Eye (tissue), 1 donor: ENCODE results near the gene ZFYVE1.
"Not testable (repeated sequence)": the region's sequence is repeated elsewhere in the genome, so short reads cannot be mapped to it uniquely, and the experiment has no call there.

ENCODE experiments used
- DNase-seq: peaks from one replicate; pipeline ENCODE4 v3.0.0-alpha.2; 2015

ZFYVE1 gene

DNA sequence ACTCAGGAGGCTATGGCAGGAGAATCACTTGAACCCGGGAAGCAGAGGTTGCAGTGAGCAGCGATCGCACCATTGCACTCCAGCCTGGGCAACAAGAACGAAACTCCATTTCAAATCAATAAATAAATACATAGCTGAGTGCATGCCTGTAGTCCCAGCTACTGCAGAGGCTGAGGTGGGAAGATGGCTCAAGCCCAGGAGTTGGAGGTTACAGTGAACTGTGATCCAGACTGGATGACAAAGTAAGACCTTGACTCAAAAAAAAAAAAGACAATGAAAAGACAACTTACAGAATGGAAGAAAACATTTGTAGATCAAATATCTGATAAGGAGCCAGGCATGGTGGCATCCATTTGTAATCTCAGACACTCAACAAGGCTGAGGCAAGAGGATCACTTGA, 27.6 kb downstream of the ZFYVE1 start:
- no peak for DNase-seq

GRCh38 chr14:72998252-72998903, 28.5 kb downstream of the ZFYVE1 start:
- DNase-seq = no peak

GRCh38 chr14:72996916-72997315, 30.0 kb downstream of the ZFYVE1 start:
- no peak for DNase-seq

DNA sequence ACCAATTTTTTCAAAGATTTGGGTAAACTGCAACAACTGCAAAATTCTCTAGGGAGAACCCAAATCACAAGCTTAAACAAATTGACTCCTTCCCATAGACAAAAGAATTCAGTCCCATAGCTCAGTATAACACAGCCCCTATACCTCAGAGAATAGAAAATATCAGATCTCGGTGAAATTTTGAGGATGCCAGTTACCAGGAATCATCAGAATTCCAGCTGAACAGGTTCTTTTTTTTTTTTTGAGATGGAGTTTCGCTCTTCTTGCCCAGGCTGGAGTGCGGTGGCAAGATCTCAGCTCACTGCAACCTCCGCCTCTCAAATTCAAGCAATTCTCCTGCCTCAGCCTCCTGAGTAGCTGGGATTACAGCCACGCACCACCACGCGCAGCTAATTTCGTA, 36.7 kb downstream of the ZFYVE1 start:
- no peak for DNase-seq

DNA sequence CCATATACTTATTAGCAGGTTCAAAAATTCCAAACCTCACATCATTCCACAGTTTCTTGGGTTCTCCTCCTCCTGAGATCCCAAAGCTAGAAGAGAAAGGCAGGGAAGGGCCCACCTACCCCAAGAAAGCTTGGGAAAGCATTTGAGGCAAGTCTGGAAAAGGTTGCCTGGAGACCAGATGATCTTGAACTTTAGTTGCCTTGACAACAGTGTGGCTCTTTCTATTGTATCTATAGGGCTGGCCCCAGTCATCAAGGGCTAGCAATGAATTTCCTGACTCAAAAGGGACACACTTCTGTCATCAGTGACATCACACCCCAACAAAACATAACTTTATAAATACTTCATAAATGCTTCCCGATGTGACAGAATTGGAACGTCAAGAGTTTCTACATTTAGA, 40.0 kb downstream of the ZFYVE1 start:
- no peak for DNase-seq

DNA sequence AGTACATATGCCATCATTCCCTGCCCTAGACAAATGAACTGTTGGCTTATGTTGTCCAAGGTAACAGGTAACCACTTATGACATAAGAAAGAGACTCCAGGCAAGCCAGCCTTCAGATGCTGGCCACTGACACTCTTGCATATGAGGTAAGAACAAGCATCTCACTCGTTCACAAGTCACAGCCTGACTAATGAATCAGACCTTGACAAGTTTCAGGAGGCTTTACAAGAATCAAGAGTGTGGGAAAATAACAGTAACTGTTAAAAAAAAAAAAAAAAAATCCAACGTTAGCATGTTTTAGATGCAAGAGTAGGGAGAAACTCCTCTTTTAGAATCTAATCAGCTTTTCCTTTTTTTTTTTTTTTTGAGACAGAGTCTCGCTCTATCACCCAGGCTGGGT, 40.7 kb downstream of the ZFYVE1 start:
- DNase-seq = no peak

DNA sequence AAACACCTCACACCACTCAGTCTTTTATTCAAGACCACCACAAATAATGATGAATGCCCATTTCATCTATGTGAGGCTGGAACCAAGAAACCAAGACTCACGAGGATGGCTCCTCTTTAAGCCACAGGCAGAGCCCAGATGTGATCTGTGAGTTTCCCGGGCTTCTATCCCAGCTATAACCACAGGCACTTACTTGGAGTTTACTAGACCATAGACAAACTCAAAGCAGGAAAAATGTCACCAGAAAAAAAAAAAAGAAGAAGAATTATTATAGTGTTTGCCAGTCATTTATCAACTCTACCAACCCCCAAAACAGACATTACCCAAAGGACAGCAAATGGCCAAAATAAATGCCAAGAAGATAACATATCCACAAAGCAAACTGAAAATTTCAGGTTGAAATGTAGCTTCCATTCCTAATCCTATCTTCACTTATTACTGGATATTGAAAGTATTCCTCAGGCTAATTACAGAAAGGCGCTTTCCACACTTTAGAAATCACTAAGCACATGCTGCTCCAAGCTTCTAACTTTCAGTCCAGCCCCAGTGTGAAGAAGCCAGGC, 44.7 kb downstream of the ZFYVE1 start:
- no peak for DNase-seq

DNA sequence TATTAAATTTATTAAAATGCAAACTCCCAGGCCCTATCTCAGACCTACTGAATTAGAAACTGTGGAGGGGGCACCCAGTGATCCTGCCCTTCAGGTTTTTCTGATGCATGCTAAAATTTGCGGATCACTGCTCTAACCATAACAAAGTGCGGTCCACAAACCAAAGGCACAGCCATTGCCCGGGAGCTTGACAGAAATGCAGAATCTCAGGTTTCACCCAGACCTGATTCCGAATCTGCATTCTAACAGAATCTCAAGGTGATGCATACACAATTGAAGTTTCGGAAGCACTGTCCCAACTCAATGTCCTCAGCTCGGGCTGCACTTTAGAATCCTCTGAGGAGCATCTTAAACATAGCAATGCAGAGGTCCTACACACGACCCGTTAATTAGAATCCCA, 46.0 kb downstream of the ZFYVE1 start:
- DNase-seq = no peak

GRCh38 chr14:72978856-72979255, 48.0 kb downstream of the ZFYVE1 start:
- DNase-seq = no peak

GRCh38 chr14:72975770-72976169, 51.1 kb downstream of the ZFYVE1 start:
- DNase-seq = no peak

GRCh38 chr14:72974661-72975060, 52.2 kb downstream of the ZFYVE1 start:
- no peak for DNase-seq

- DNase-seq = no peak
Observed at GRCh38 chr14:72970824-72971434, 56.0 kb downstream of the ZFYVE1 start.

DNA sequence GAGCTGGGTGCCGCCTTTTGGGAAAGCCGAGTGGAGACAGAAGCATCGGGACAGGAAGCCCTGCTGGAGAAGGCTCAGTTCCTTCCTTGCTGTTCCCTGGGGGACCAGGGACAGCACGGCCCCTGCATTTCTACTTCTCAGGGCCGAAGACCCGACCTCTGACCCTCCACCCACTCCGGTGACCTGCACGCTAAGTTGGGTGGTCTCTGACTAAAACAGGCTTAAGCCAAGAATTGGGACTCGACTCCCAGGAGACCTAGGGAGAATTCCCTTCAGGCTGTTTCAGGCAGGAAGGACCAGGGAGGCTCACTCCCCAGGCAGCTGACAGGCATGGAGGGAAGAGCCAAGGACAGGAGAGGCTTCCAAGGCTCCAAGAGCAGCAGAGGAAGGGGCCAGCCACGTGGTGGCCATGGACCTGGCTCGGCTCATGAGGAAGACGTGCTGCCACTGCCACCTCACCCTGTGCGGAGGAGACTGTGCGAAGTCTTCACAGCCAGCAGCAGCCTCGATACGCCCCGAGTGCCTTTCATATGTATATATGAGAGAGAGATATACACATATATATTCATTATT, 56.8 kb downstream of the ZFYVE1 start:
- DNase-seq = no peak

DNA sequence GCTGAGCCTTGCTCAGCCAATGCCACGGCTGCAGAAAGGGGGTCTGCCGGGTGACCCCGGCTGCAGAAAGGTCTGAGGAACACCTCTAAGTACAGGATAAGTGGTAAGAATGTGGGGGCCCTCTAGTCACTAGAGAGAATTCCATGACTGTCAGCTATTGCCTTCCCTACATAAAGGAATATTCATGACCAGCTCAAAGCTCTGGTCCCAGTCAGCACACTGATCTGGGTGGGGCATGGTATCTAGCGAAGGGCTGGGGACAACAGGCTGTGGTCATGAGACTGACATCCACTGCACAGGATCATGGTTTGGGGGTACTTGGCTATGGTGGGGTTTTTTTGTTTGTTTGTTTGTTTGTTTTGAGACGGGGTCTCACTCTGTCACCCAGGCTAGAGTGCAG, 58.6 kb downstream of the ZFYVE1 start:
- DNase-seq = no peak

DNA sequence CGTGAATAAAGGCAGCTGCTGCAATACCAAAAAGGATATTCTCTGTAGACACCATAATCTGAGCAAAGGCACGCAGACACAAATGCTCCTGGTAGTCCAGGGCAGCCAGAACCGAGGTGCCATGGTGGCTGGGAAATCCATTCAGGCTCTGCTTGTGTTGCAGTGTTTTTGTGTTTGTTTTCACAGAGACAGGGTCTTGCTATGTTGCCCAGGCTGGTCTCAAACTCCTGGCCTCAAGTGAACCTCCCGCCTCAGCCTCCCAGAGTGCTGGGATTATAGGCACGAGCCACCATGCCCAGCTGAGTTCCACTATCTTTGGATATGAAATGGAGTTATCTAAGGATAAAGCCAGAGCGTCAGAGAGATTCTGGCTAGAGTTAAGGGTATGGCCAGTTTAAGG, 60.9 kb downstream of the ZFYVE1 start:
- DNase-seq = no peak

GRCh38 chr14:72965249-72965648, 61.7 kb downstream of the ZFYVE1 start:
- DNase-seq = no peak

- DNase-seq = peak; percentile 7
Observed at GRCh38 chr14:72962829-72963312, 64.0 kb downstream of the ZFYVE1 start.

- peak; percentile 48 for DNase-seq
Observed at GRCh38 chr14:72962336-72962754, 64.6 kb downstream of the ZFYVE1 start.

- DNase-seq = no peak
Observed at GRCh38 chr14:72961579-72962335, 65.1 kb downstream of the ZFYVE1 start.

DNA sequence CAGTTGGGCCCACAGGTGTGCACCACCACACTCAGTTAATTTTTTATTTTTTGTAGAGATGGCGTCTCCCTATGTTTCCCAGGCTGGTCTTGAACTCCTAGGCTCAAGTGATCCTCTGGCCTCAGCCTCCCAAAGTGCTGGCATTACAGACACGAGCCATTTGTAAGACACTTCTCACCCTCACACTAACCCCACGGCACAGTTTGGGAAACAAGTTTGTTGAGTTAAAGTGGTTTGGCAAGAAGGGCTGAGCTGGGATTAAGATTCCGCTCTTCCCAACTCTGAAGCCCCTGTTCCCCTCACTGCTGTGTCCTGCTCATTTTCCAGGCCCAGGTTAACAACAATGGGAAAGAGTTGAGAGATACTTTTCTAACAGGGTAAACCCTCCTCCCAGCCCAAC, 65.9 kb downstream of the ZFYVE1 start:
- not testable (repeated sequence) for DNase-seq

DNA sequence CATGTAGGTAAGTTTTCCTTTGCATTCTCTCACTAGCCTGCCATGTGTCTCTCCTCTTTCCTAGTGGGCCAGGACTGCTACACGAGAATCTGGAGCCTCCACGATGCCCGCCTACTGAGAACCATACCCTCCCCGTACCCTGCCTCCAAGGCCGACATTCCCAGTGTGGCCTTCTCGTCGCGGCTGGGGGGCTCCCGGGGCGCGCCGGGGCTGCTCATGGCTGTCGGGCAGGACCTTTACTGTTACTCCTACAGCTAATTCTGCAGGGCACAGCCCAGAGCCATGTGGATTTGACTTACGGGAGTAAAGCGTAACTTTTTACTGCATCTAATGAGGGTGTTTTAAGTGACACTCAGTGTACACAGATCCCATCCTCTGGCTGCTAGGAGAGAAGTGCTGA, 68.4 kb downstream of the ZFYVE1 start:
- no peak for DNase-seq

DNA sequence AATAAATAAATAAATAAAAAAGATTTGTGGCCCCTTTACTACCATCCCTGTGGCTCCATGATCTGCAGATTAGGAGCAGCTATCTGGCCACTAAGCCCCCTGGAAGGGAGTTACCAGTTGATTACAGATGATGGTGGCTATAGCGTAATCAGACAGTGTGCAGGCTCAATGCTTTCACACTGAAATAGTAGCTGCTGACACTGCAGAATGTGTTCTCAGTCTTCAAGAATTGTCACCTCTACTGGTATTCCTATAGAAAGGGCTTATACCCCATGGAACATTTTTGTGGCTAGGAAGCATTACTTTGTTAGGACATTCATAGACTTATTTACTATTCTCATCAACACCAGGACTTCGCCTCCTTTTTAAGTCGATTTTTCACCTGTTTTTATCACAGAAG, 69.7 kb downstream of the ZFYVE1 start:
- DNase-seq = no peak

GRCh38 chr14:72956741-72957140, 70.2 kb downstream of the ZFYVE1 start:
- not testable (repeated sequence) for DNase-seq
